Neuronal stem cell (in vitro differentiated cells): ENCODE data around the gene BEX3.
A peak's percentile ranks its signal among the peaks of the same experiment; 100 is the strongest.
"Not testable (repeated sequence)": the region's sequence is repeated elsewhere in the genome, so short reads cannot be mapped to it uniquely, and the experiment has no call there.

Experiments used
- DNase-seq: peaks from one replicate; pipeline ENCODE4 v3.0.0-alpha.2; 2013; ENCODE audit warnings: low spot score
- H2AFZ ChIP-seq: one replicate; pipeline ENCODE4 v1.6.1; 2013; ENCODE audit warnings: mild to moderate bottlenecking, low read length, inconsistent platforms
- H2AK5ac ChIP-seq: 2 replicates; pipeline ENCODE4 v1.6.1; 2013; ENCODE audit warnings: low read depth, mild to moderate bottlenecking, inconsistent platforms, low read length, moderate library complexity, mixed read lengths
- H2BK120ac ChIP-seq: 2 replicates; pipeline ENCODE4 v1.6.1; 2013; ENCODE audit warnings: low read depth, mild to moderate bottlenecking, inconsistent platforms, low read length, moderate library complexity, mixed read lengths
- H2BK12ac ChIP-seq: one replicate; pipeline ENCODE4 v1.6.1; 2013; ENCODE audit warnings: low read length, inconsistent platforms
- H2BK15ac ChIP-seq: 2 replicates; pipeline ENCODE4 v1.6.1; 2013; ENCODE audit warnings: mild to moderate bottlenecking, low read length, inconsistent platforms, mixed read lengths
- H2BK5ac ChIP-seq: one replicate; pipeline ENCODE4 v1.6.1; 2013; ENCODE audit warnings: inconsistent platforms, mild to moderate bottlenecking, low read length, moderate library complexity
- H3K14ac ChIP-seq: one replicate; pipeline ENCODE4 v1.6.1; 2013; ENCODE audit warnings: low read length, inconsistent platforms
- H3K18ac ChIP-seq: 2 replicates; pipeline ENCODE4 v1.6.1; 2013; ENCODE audit warnings: low read length, inconsistent platforms
- H3K23ac ChIP-seq: 2 replicates; pipeline ENCODE4 v1.6.1; 2013; ENCODE audit warnings: low read depth, mild to moderate bottlenecking, mixed read lengths, low read length, inconsistent platforms; ENCODE audit not compliant: poor library complexity
- H3K27ac ChIP-seq: replicated peaks from 3 replicates; pipeline ENCODE4 v1.5.1; 2013; ENCODE audit warnings: low read length, inconsistent platforms
- H3K27me3 ChIP-seq, 3 experiments: 2 replicates each; pipeline ENCODE4 v1.6.1; 2013; ENCODE audit warnings: low read length in 3 of 3, mild to moderate bottlenecking in 2 of 3, inconsistent platforms in 1 of 3, low read depth in 1 of 3, mixed read lengths in 1 of 3, moderate library complexity in 1 of 3; ENCODE audit not compliant: control insufficient read depth in 3 of 3, insufficient read depth in 3 of 3
- H3K36me3 ChIP-seq, 2 donors: replicated peaks in 1 of 2; 2 replicates each; pipeline ENCODE4 v1.6.1; 2013; ENCODE audit warnings: low read length in 2 of 2; ENCODE audit not compliant: control insufficient read depth in 2 of 2, insufficient read depth in 2 of 2
- H3K4ac ChIP-seq: 2 replicates; pipeline ENCODE4 v1.6.1; 2013; ENCODE audit warnings: inconsistent platforms, mild to moderate bottlenecking, low read length, moderate library complexity
- H3K4me1 ChIP-seq, 2 donors: 1 replicate in 1 of 2; 2 replicates in 1 of 2; pipeline ENCODE4 v1.6.1; 2013; ENCODE audit warnings: low read length in 2 of 2, low read depth in 1 of 2; ENCODE audit not compliant: control insufficient read depth in 2 of 2, insufficient read depth in 1 of 2
- H3K4me2 ChIP-seq: one replicate; pipeline ENCODE4 v1.6.1; 2013; ENCODE audit warnings: mild to moderate bottlenecking, low read length, inconsistent platforms; ENCODE audit not compliant: insufficient read depth, poor library complexity, severe bottlenecking
- H3K4me3 ChIP-seq, 2 donors: 2 replicates each; pipeline ENCODE4 v1.5.1; 2013; ENCODE audit warnings: low read length in 2 of 2, mild to moderate bottlenecking in 2 of 2, inconsistent platforms in 1 of 2, moderate library complexity in 1 of 2
- H3K79me1 ChIP-seq: one replicate; pipeline ENCODE4 v1.6.1; 2013; ENCODE audit warnings: low read depth, mild to moderate bottlenecking, inconsistent platforms, low read length, moderate library complexity
- H3K9ac ChIP-seq: one replicate; pipeline ENCODE4 v1.6.1; 2013; ENCODE audit warnings: mild to moderate bottlenecking, low read depth, low read length, inconsistent platforms; ENCODE audit not compliant: poor library complexity
- H3K9me3 ChIP-seq, 2 donors: replicated peaks in 1 of 2; 2 replicates each; pipeline versions ENCODE3 to v1.6.1; 2013; ENCODE audit warnings: low read length in 2 of 2, mild to moderate bottlenecking in 2 of 2, inconsistent platforms in 1 of 2, low read depth in 1 of 2, mixed read lengths in 1 of 2, moderate library complexity in 1 of 2; ENCODE audit not compliant: control insufficient read depth in 2 of 2, insufficient read depth in 1 of 2
- H4K8ac ChIP-seq: one replicate; pipeline ENCODE4 v1.6.1; 2013; ENCODE audit warnings: low read depth, mild to moderate bottlenecking, inconsistent platforms, low read length, moderate library complexity
- H4K91ac ChIP-seq: one replicate; pipeline ENCODE4 v1.6.1; 2013; ENCODE audit warnings: low read length, low read depth, mild to moderate bottlenecking, inconsistent platforms; ENCODE audit not compliant: poor library complexity
- WGBS, 2 donors: extraction: QIAGEN DNeasy Blood & Tissue Kit; methylation state at CpG; one replicate each; pipeline ENCODE4 v1.1.7; 2013; ENCODE audit warnings: missing lambda C conversion rate in 2 of 2, mixed read lengths in 1 of 2; ENCODE audit not compliant: insufficient read length in 2 of 2, insufficient replicate concordance in 1 of 2; ENCODE audit errors: extremely low coverage in 2 of 2; 5-methylcytosine and 5-hydroxymethylcytosine counted together

The BEX3 gene

DNA sequence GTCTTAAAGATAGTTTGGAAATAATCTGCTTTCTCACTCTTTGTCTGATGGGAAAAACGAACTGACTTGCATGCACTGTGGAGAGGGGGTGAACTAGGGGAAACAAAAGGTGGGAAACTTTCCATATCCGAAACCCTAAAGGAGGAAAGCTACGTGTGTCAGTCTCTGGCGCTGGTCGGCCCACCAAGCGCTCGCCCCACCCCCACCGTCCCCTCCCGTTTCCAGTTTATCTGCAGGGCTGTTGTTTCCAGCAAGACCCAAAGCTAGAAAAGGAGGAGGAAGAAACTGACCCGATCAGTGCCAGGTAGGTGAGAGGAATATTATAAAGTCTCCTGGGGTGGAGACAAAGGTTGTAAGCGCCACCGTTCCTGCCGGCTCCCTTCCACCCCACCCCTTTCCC lies 19.5 kb upstream of the BEX3 start:
- Histone ChIP-seq H3K79me1 (no peaks in the 10 kb centered on the region), H3K27ac (peak overlapping the region; percentile 73), H3K4me1 (peaks cover 0 to 4% of the 10 kb centered on the region in 2 donors), H3K4me3 (peak overlapping the region; percentile 85 to 99), H3K23ac (no peak overlapping the region), H3K4me2 (peak overlapping the region; percentile 40), H4K91ac (no peak overlapping the region), H2AK5ac (no peak overlapping the region), H2AFZ (peak overlapping the region; percentile 87), H3K14ac (no peak overlapping the region), H3K36me3 (peaks cover 0 to 12% of the 10 kb centered on the region in 2 donors), H3K9ac (no peak overlapping the region), H3K4ac (no peak overlapping the region), H2BK120ac (no peak overlapping the region), H2BK15ac (no peak overlapping the region), H3K27me3 (no peaks in the 10 kb centered on the region), H2BK12ac (no peak overlapping the region), H2BK5ac (no peak overlapping the region), H3K18ac (no peak overlapping the region), H3K9me3 (no peaks in the 10 kb centered on the region), H4K8ac (no peak overlapping the region)
- no peak for DNase-seq
- WGBS, 2 donors = no CpG with 5 or more reads among the region's 13 CpGs

DNA sequence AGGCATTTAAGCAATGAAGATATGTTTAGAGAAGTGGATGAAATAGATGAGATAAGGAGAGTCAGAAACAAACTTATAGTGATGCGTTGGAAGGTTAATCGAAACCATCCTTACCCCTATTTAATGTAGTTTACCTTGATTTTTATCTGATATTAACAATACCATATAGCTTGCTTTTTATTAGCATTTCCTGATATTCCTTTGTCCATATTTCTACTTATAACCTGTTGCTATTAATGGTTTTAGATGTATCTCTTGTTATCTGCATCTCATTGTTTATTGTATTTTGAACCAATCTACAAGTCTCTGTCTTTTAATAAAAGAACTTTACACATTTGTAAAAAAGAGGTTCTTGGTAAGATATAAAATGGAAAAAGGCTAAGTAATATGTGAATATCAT lies 18.5 kb upstream of the BEX3 start:
- no CpG with 5 or more reads among the region's 2 CpGs for WGBS, 2 donors
- H3K4me3 ChIP-seq = peak overlapping the region in 1 of 2 donors; percentile 85
- DNase-seq = no peak
- H3K14ac ChIP-seq = no peak overlapping the region
- H3K18ac ChIP-seq = no peak overlapping the region
- H2AK5ac ChIP-seq = no peak overlapping the region
- H3K9me3 ChIP-seq = no peaks in the 10 kb centered on the region
- H3K4me2 ChIP-seq = no peak overlapping the region
- H3K4ac ChIP-seq = no peak overlapping the region
- H3K27me3 ChIP-seq = no peaks in the 10 kb centered on the region
- no peaks in the 10 kb centered on the region for H3K79me1 ChIP-seq
- H3K23ac ChIP-seq = no peak overlapping the region
- H2BK120ac ChIP-seq = no peak overlapping the region
- no peak overlapping the region for H3K27ac ChIP-seq
- H2BK12ac ChIP-seq = no peak overlapping the region
- peaks cover 0 to 6% of the 10 kb centered on the region in 2 donors for H3K4me1 ChIP-seq
- no peak overlapping the region for H2AFZ ChIP-seq
- H2BK5ac ChIP-seq = no peak overlapping the region
- no peak overlapping the region for H3K9ac ChIP-seq
- H3K36me3 ChIP-seq = peaks cover 0 to 12% of the 10 kb centered on the region in 2 donors
- H2BK15ac ChIP-seq = no peak overlapping the region
- no peak overlapping the region for H4K8ac ChIP-seq
- no peak overlapping the region for H4K91ac ChIP-seq

DNA sequence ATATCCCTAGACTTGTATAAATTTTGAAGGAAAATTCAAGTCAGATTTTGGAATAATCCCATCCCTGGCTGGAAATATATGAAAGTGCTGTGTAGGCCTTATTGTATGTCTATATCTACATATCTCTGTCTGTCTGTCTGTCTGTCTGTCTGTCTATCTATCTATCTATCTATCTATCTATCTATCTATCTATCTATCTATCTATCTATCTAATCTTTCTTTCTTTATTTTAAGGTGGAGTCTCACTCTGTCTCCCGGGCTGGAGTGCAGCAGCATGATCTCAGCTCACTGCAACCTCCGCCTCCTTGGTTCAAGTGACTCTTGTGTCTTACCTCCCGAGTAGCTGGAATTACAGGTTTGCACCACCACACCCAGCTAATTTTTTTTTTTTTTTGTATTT lies 16.7 kb upstream of the BEX3 start:
- H3K4me1 ChIP-seq, H2BK5ac ChIP-seq, H3K27me3 ChIP-seq, H3K4ac ChIP-seq, H2BK120ac ChIP-seq, H3K23ac ChIP-seq, H3K9me3 ChIP-seq, H3K27ac ChIP-seq, H3K9ac ChIP-seq, H2BK12ac ChIP-seq, H4K91ac ChIP-seq, H3K79me1 ChIP-seq, H3K4me2 ChIP-seq, H3K18ac ChIP-seq, H2BK15ac ChIP-seq, H2AFZ ChIP-seq, DNase-seq, H2AK5ac ChIP-seq, H3K4me3 ChIP-seq, H4K8ac ChIP-seq, H3K14ac ChIP-seq: not testable (repeated sequence)
- WGBS, 2 donors = no CpG with 5 or more reads among the region's 3 CpGs
- peaks cover 0 to 12% of the 10 kb centered on the region in 2 donors for H3K36me3 ChIP-seq

DNA sequence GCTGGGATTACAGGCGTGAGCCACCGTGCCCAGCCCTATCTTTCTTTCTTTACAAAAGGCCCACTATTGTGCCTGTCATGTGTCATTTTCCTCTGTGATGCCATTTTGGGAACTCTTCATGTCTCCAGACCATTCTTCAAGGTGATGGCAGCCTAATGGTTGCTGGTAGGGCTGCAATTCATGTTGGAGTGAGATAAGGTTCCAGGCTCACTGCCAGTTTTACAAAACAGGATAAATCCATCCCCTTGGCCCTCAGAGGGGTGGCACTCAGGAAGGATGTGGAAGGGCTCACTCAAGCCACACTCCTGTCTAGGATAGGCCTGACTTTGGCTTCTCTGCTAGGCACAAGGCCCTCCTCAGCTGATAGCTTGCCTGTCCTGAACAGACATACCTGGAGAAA lies 16.2 kb upstream of the BEX3 start:
- H2AK5ac ChIP-seq = no peak overlapping the region
- no peak overlapping the region for H3K18ac ChIP-seq
- no peaks in the 10 kb centered on the region for H3K79me1 ChIP-seq
- H2BK120ac ChIP-seq = no peak overlapping the region
- no peak overlapping the region for H4K91ac ChIP-seq
- H2AFZ ChIP-seq = no peak overlapping the region
- H3K9me3 ChIP-seq = no peaks in the 10 kb centered on the region
- no peak for DNase-seq
- H3K14ac ChIP-seq = no peak overlapping the region
- no peak overlapping the region for H2BK12ac ChIP-seq
- no CpG with 5 or more reads among the region's 2 CpGs for WGBS, 2 donors
- no peak overlapping the region for H3K27ac ChIP-seq
- H2BK15ac ChIP-seq = no peak overlapping the region
- H3K4me2 ChIP-seq = no peak overlapping the region
- H3K4me1 ChIP-seq = peaks cover 0 to 6% of the 10 kb centered on the region in 2 donors
- no peak overlapping the region for H3K9ac ChIP-seq
- H4K8ac ChIP-seq = no peak overlapping the region
- no peak overlapping the region for H3K4ac ChIP-seq
- H3K23ac ChIP-seq = no peak overlapping the region
- H3K4me3 ChIP-seq = no peak overlapping the region
- no peaks in the 10 kb centered on the region for H3K27me3 ChIP-seq
- H3K36me3 ChIP-seq = peaks cover 0 to 12% of the 10 kb centered on the region in 2 donors
- H2BK5ac ChIP-seq = no peak overlapping the region
